Measurements from ENCODE around the gene SLCO3A1. TPM values are rescaled to one million over a fixed set of nuclear protein-coding genes. Genes with fewer than 3 reads are reported as not detected.

Gene SLCO3A1
- total and polyA plus RNA-seq, 2 of the 8 experiments (the other 6 are each of a cell fraction or from before 2014, with no cell fraction given), result 15.1 to 20.4 TPM

DNA sequence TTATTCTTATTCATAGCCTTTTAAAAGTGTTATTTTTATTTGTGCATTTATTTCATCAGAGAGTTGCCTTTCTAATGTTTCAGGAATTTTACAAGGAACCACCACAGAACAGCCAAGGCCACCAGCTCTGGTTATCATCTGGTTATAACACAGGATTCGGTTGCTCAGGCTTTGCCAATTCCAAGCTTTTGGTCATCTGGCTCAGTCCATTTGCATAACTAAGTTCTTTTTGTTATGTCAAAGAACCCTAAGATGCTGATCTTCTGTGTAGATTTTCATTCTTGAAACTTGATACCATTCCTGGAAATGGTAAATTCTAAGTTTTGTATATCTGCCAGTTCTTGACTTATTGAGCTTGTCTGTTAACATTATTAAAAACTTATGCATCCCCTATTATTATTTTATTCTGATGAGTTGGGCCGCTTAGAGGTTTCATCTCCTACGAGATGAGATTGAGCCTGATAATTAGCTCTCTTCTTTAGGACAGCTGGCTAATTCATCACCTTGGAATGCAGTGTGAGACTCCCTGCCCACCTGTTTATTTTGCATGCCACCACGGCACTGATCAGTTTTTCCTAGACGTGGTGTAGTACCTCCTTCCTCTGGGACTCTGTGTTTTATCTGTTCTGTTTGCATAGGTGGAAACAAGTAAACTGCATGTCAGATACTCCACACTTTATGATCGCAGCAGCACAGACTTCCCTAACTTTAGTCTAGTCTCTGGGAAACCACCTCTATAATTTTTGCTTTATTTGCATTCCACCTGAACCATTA is 264.8 kb downstream of the SLCO3A1 start:
- Histone ChIP-seq H3K14ac (ENCODE audit: insufficient read length) (no peak overlapping the region), H3K36me3 (ENCODE audit: control insufficient read depth in 2 of 4, insufficient read depth in 4 of 4, low read length in 3 of 4) (peaks cover 0 to 16% (median 0%) of the 10 kb centered on the region in 4 experiments; a peak in 2 of 8 replicates), H3K9ac (replicated peaks in 1 of 4; ENCODE audit: extremely low read depth in 1 of 4, low read depth in 3 of 4, low read length in 3 of 4) (no peak overlapping the region), H3K4me1 (replicated peaks in 1 of 4; ENCODE audit: control insufficient read depth in 3 of 4, insufficient read depth in 4 of 4, low read length in 3 of 4) (peaks cover 17 to 39% (median 28%) of the 10 kb centered on the region in 4 experiments), H2BK20ac (ENCODE audit: low read length) (peak overlapping the region; percentile 68), H2AFZ (ENCODE audit: low read length) (no peak overlapping the region), H2AK5ac (ENCODE audit: low read depth, low read length) (no peak overlapping the region), H3K4me3 (ENCODE audit: extremely low read depth in 1 of 4, insufficient read depth in 2 of 4, low read depth in 3 of 4, low read length in 4 of 4) (peak overlapping the region in 2 of 4 experiments; percentile 5 to 44; a peak in 3 of 8 replicates), H3K9me3 (ENCODE audit: insufficient read depth in 2 of 2, low read depth in 1 of 2, low read length in 1 of 2) (peaks cover 8 to 10% of the 10 kb centered on the region in 2 experiments), H2BK12ac (ENCODE audit: low read depth, low read length) (no peak overlapping the region; the same call in 1 of the 2 replicates), H3K27ac (ENCODE audit: low read depth, low read length) (peak overlapping the region; percentile 41; the same call in 1 of the 2 replicates), H3K79me1 (ENCODE audit: low read depth, low read length) (no peaks in the 10 kb centered on the region), H4K8ac (ENCODE audit: extremely low read depth, insufficient read depth, low read length) (no peak overlapping the region), H4K91ac (replicated peaks; ENCODE audit: insufficient read length, low read length) (no peak overlapping the region), H2BK5ac (ENCODE audit: low read depth, low read length) (peak overlapping the region; percentile 71; the same call in 1 of the 2 replicates), H4K20me1 (replicated peaks in 1 of 2; ENCODE audit: control insufficient read depth in 1 of 2, insufficient read depth in 2 of 2, low read length in 2 of 2) (no peaks in the 10 kb centered on the region), H3K23ac (ENCODE audit: insufficient read length) (no peak overlapping the region), H3K4ac (replicated peaks; ENCODE audit: insufficient read length, low read depth, low read length) (no peak overlapping the region), H3K18ac (ENCODE audit: extremely low read depth, low read length) (no peak overlapping the region; the same call in 1 of the 2 replicates), H4K5ac (ENCODE audit: insufficient read length, low read depth, low read length) (peak overlapping the region; percentile 40), H2BK15ac (ENCODE audit: low read length) (no peak overlapping the region), H3K56ac (replicated peaks; ENCODE audit: insufficient read length, low read depth, low read length) (no peak overlapping the region), H3K79me2 (ENCODE audit: control insufficient read depth in 1 of 2, insufficient read depth in 2 of 2, low read length in 2 of 2) (no peaks in the 10 kb centered on the region), H3K27me3 (replicated peaks in 1 of 4; ENCODE audit: control insufficient read depth in 3 of 4, extremely low read depth in 1 of 4, insufficient read depth in 3 of 4, low read length in 3 of 4) (no peaks in the 10 kb centered on the region), H3K4me2 (ENCODE audit: insufficient read depth in 1 of 2, low read depth in 2 of 2, low read length in 2 of 2) (peak overlapping the region; percentile 58), H2BK120ac (replicated peaks; ENCODE audit: low read depth, low read length) (no peak overlapping the region), H3K23me2 (ENCODE audit: low read depth, low read length) (no peaks in the 10 kb centered on the region)
- 21% methylated on average over 6 of the region's 6 CpGs; no CpG with 5 or more reads in 1 of the 2 experiments for WGBS, 2 experiments (ENCODE audit: extremely low coverage in 1 of 2, insufficient coverage in 1 of 2, insufficient read length in 1 of 2, insufficient replicate concordance in 2 of 2, low coverage in 1 of 2, low lambda C conversion rate in 2 of 2, missing lambda C conversion rate in 1 of 2)
- POLR2A ChIA-PET (ENCODE audit: partially characterized antibody), result interaction anchor here (0.6 to 1.3 kb wide), 6 partner anchors 10 to 47 kb away, joined by 3 to 8 read pairs (median 3); no protein-coding TSS in a partner anchor
- peak; percentile 60 for FAIRE-seq
- no peak for DNase-seq (ENCODE audit: low read depth in 1 of 2, low spot score in 2 of 2)
- CTCF ChIA-PET (ENCODE audit: partially characterized antibody), result interaction anchor here (0.7 to 1.3 kb wide), 4 partner anchors 8 to 72 kb away, joined by 3 to 5 read pairs (median 4); no protein-coding TSS in a partner anchor
- TF ChIP-seq JUND (IDR thresholded peaks at IDR 0.05; ENCODE audit: low read length) (0 out of 2 replicates have a peak, but pooled peaks have one; percentile 37), SIX5 (IDR thresholded peaks at IDR 0.05; ENCODE audit: low read depth, low read length) (no peak), SRF (IDR thresholded peaks at IDR 0.05; ENCODE audit: low read depth, low read length) (no peak), POLR2A (IDR thresholded peaks at IDR 0.05; ENCODE audit: control extremely low read depth in 1 of 2, low read depth in 2 of 2, low read length in 2 of 2) (no peak), POLR2AphosphoS5 (IDR thresholded peaks at IDR 0.05; ENCODE audit: low read depth, low read length) (no peak), MAFK (IDR thresholded peaks at IDR 0.05; ENCODE audit: low read depth, low read length) (no peak), RAD21 (IDR thresholded peaks at IDR 0.05 in 1 of 2, conservative IDR thresholded peaks at IDR 0.05 in 1 of 2; ENCODE audit: low read depth in 2 of 2, low read length in 2 of 2) (no peak), HDAC6 (IDR thresholded peaks at IDR 0.05; ENCODE audit: low read depth, low read length) (no peak), CREB1 (IDR thresholded peaks at IDR 0.05) (no peak), ZNF274 (IDR thresholded peaks at IDR 0.05; ENCODE audit: borderline replicate concordance, extremely low read depth, low read length) (no peak), RBBP5 (IDR thresholded peaks at IDR 0.05; ENCODE audit: borderline replicate concordance, low read depth, low read length) (no peak)
- TF ChIP-seq, protein P1, sequence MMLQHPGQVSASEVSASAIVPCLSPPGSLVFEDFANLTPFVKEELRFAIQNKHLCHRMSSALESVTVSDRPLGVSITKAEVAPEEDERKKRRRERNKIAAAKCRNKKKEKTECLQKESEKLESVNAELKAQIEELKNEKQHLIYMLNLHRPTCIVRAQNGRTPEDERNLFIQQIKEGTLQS (IDR thresholded peaks at IDR 0.05; ENCODE audit: insufficient read depth, low read depth, low read length), result no peak
